Body of pancreas (tissue), 4 donors: Measurements from ENCODE around the gene KMT5C.

Experiments
- CTCF ChIP-seq, 7 experiments: fragments of 450-650 bp in 4 of 7; fragments of 200-600 bp in 3 of 7; sonication (generic) in 3 of 7; IDR thresholded peaks; one replicate each; pipeline ENCODE4 v1.5.1; 2016 to 2019; ENCODE audit warnings: antibody characterized with exemption in 7 of 7
- POLR2A ChIP-seq, 3 donors: fragments of 450-650 bp; IDR thresholded peaks; one replicate each; pipeline ENCODE4 v1.6.1; 2016; ENCODE audit warnings: antibody characterized with exemption in 3 of 3, mild to moderate bottlenecking in 2 of 3

- TF ChIP-seq CTCF (IDR thresholded peaks at IDR 0.05) (no peak), POLR2A (IDR thresholded peaks at IDR 0.05) (no peak)
These were observed 52.3 kb downstream of the KMT5C start for GRCh38 chr19:55391702-55392615.
